ENCODE measurements around the gene FRMD4B.

The FRMD4B gene

GRCh38 chr3:69219101-69219708, 166.7 kb downstream of the FRMD4B start:
- Mint-ChIP-seq H3K27ac (no peak overlapping the region), H3K4me1 (ENCODE audit: low read depth) (peaks cover 4% of the 10 kb centered on the region), H3K4me3 (no peak overlapping the region), H3K27me3 (peaks cover 2% of the 10 kb centered on the region), H3K36me3 (peaks cover 4% of the 10 kb centered on the region), H3K9me3 (ENCODE audit: low read depth) (no peaks in the 10 kb centered on the region)

GRCh38 chr3:69218079-69218478, 167.8 kb downstream of the FRMD4B start:
- Mint-ChIP-seq H3K4me3 (no peak overlapping the region), H3K27me3 (peaks cover 2% of the 10 kb centered on the region), H3K9me3 (ENCODE audit: low read depth) (no peaks in the 10 kb centered on the region), H3K4me1 (ENCODE audit: low read depth) (peaks cover 7% of the 10 kb centered on the region), H3K36me3 (peaks cover 4% of the 10 kb centered on the region), H3K27ac (no peak overlapping the region)

- H3K27ac Mint-ChIP-seq, result no peak overlapping the region
- peaks cover 2% of the 10 kb centered on the region for H3K27me3 Mint-ChIP-seq
- H3K4me1 Mint-ChIP-seq (ENCODE audit: low read depth), result peaks cover 14% of the 10 kb centered on the region
- H3K36me3 Mint-ChIP-seq, result peaks cover 4% of the 10 kb centered on the region
- no peak overlapping the region for H3K4me3 Mint-ChIP-seq
- no peaks in the 10 kb centered on the region for H3K9me3 Mint-ChIP-seq (ENCODE audit: low read depth)
Observed at GRCh38 chr3:69216981-69217380, 168.9 kb downstream of the FRMD4B start.

- Mint-ChIP-seq H3K36me3 (peaks cover 4% of the 10 kb centered on the region), H3K9me3 (ENCODE audit: low read depth) (no peaks in the 10 kb centered on the region), H3K27me3 (peaks cover 2% of the 10 kb centered on the region), H3K4me3 (no peak overlapping the region), H3K27ac (peak overlapping the region; percentile 61), H3K4me1 (ENCODE audit: low read depth) (peaks cover 17% of the 10 kb centered on the region)
Observed at GRCh38 chr3:69214241-69214640, 171.6 kb downstream of the FRMD4B start.

- Mint-ChIP-seq H3K27me3 (peaks cover 2% of the 10 kb centered on the region), H3K4me1 (ENCODE audit: low read depth) (peaks cover 15% of the 10 kb centered on the region), H3K36me3 (peaks cover under 1% of the 10 kb centered on the region), H3K4me3 (no peak overlapping the region), H3K27ac (peak overlapping the region; percentile 30), H3K9me3 (ENCODE audit: low read depth) (no peaks in the 10 kb centered on the region)
Observed at GRCh38 chr3:69212411-69213160, 173.3 kb downstream of the FRMD4B start.

- Mint-ChIP-seq H3K36me3 (no peaks in the 10 kb centered on the region), H3K27ac (no peak overlapping the region), H3K4me3 (no peak overlapping the region), H3K4me1 (ENCODE audit: low read depth) (peaks cover 26% of the 10 kb centered on the region), H3K9me3 (ENCODE audit: low read depth) (no peaks in the 10 kb centered on the region), H3K27me3 (no peaks in the 10 kb centered on the region)
Observed at GRCh38 chr3:69210068-69210730, 175.7 kb downstream of the FRMD4B start.

DNA sequence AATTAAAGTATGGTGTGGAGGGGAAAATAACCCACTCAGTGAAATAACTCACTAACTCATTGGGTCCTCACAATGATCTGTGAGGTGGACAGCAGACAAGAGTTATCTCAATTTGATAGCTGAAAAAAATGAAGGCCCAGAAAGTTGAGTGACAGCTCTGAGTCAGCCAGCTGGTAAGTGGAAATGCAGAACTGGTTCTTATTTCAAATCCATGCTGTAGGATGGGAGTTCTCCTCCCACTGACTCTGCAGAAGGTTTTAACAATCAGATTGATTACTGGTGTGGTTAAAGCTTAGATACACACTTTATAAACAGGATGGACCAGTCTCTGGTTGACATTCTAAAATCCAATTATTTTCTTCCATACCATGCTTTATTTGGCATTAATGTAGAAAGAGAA, 176.5 kb downstream of the FRMD4B start:
- no peak overlapping the region for H3K27ac Mint-ChIP-seq
- peaks cover 32% of the 10 kb centered on the region for H3K4me1 Mint-ChIP-seq (ENCODE audit: low read depth)
- no peaks in the 10 kb centered on the region for H3K9me3 Mint-ChIP-seq (ENCODE audit: low read depth)
- H3K4me3 Mint-ChIP-seq, result no peak overlapping the region
- no peaks in the 10 kb centered on the region for H3K27me3 Mint-ChIP-seq
- H3K36me3 Mint-ChIP-seq, result no peaks in the 10 kb centered on the region

- Mint-ChIP-seq H3K4me1 (ENCODE audit: low read depth) (peaks cover 37% of the 10 kb centered on the region), H3K27ac (no peak overlapping the region), H3K36me3 (no peaks in the 10 kb centered on the region), H3K9me3 (ENCODE audit: low read depth) (no peaks in the 10 kb centered on the region), H3K4me3 (no peak overlapping the region), H3K27me3 (no peaks in the 10 kb centered on the region)
Observed at GRCh38 chr3:69207031-69207430, 178.9 kb downstream of the FRMD4B start.

DNA sequence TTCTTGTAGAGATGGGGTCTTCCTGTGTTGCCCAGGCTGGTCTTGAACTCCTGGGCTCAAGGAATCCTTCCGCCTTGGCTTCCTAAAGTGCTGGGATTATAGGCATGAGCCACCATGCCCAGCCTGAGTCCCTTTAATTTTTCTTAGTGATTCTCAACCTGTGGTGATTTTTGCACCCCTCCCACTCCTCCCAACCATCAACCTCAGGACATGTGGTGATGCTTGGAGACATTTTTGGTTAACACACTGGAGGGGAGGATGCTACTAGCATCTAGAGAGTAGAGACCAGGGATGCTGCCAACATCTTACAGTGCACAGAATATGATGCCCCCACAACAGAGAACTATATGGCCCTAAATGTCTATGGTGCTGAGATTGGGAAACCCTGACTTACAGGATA, 180.5 kb downstream of the FRMD4B start:
- Mint-ChIP-seq H3K4me1 (ENCODE audit: low read depth) (peaks cover 40% of the 10 kb centered on the region), H3K27ac (peak overlapping the region; percentile 28), H3K9me3 (ENCODE audit: low read depth) (no peaks in the 10 kb centered on the region), H3K4me3 (no peak overlapping the region), H3K36me3 (no peaks in the 10 kb centered on the region), H3K27me3 (no peaks in the 10 kb centered on the region)

- Mint-ChIP-seq H3K27me3 (no peaks in the 10 kb centered on the region), H3K4me3 (peak overlapping the region; percentile 50), H3K27ac (peak overlapping the region; percentile 94), H3K4me1 (ENCODE audit: low read depth) (peaks cover 49% of the 10 kb centered on the region), H3K36me3 (no peaks in the 10 kb centered on the region), H3K9me3 (ENCODE audit: low read depth) (no peaks in the 10 kb centered on the region)
Observed at GRCh38 chr3:69204315-69204957, 181.5 kb downstream of the FRMD4B start.

- peak overlapping the region; percentile 50 for H3K4me3 Mint-ChIP-seq
- peaks cover 56% of the 10 kb centered on the region for H3K4me1 Mint-ChIP-seq (ENCODE audit: low read depth)
- H3K36me3 Mint-ChIP-seq, result no peaks in the 10 kb centered on the region
- H3K9me3 Mint-ChIP-seq (ENCODE audit: low read depth), result no peaks in the 10 kb centered on the region
- H3K27me3 Mint-ChIP-seq, result no peaks in the 10 kb centered on the region
- H3K27ac Mint-ChIP-seq, result peak overlapping the region; percentile 94
Observed at GRCh38 chr3:69203631-69204314, 182.1 kb downstream of the FRMD4B start.

DNA sequence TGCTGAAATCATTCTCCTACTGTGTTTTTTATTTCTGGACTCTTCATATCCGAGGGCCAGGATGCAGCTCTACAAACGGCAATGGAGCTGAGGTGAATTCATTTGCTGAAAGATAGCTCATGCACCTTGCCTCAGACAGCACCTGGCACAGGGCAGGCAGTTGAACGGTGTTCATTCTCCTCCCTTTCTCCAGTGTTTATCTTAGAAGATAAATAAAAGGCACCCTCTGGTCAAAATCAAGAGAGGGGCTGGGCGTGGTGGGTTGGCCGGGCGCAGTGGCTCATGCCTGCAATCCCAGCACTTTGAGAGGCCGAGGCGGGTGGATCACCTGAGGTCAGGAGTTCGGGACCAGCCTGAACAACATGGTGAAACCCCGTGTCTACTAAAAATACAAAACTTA, 184.2 kb downstream of the FRMD4B start:
- Mint-ChIP-seq H3K9me3 (ENCODE audit: low read depth) (no peaks in the 10 kb centered on the region), H3K27ac (no peak overlapping the region), H3K4me1 (ENCODE audit: low read depth) (peaks cover 75% of the 10 kb centered on the region), H3K36me3 (no peaks in the 10 kb centered on the region), H3K27me3 (no peaks in the 10 kb centered on the region), H3K4me3 (no peak overlapping the region)

DNA sequence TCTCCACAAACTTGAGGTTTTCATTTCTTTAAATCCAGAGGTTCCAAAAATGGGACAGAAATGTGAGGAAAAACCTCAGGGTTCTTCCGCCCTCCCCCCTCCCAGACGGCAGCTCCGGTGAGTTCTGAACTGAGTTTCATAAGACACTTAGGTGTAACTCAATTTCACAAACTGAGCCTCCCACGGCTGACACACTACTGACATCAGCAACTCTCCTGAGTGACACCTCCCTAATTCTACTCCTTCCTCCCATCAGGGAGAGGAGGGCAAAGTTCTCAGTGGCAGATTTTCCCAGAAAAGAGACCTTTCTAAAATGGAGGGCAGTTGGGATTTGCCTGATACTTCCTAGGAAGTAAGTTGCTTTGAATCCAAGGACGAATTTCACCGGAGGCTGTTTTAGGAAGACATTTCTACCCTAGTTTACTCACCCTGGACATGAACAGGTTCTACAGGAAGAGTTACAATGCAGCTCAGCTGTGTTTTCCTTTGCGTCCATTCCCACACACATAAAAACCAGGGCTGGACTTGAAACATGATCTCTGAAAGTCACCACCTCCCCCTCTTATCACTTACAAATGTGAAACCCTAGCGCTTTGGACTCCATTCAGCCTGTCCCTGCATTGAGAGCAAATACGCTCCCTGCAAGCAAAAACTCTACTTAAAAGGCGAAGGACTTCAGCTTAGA, 185.4 kb downstream of the FRMD4B start:
- Mint-ChIP-seq H3K9me3 (ENCODE audit: low read depth) (no peaks in the 10 kb centered on the region), H3K4me3 (peak overlapping the region; percentile 77), H3K4me1 (ENCODE audit: low read depth) (peaks cover 70% of the 10 kb centered on the region), H3K27ac (peak overlapping the region; percentile 95), H3K27me3 (no peaks in the 10 kb centered on the region), H3K36me3 (peaks cover 2% of the 10 kb centered on the region)

- Mint-ChIP-seq H3K9me3 (ENCODE audit: low read depth) (no peaks in the 10 kb centered on the region), H3K36me3 (peaks cover 3% of the 10 kb centered on the region), H3K27ac (peak overlapping the region; percentile 95), H3K4me1 (ENCODE audit: low read depth) (peaks cover 65% of the 10 kb centered on the region), H3K27me3 (no peaks in the 10 kb centered on the region), H3K4me3 (peak overlapping the region; percentile 77)
Observed at GRCh38 chr3:69199942-69200341, 185.9 kb downstream of the FRMD4B start.
